Measurements from ENCODE around the gene NCKAP1.

- TF ChIP-seq POLR2A (IDR thresholded peaks at IDR 0.05) (no peak), CTCF (IDR thresholded peaks at IDR 0.05) (no peak)
Measured at GRCh38 chr2:182913064-182913463, 125.2 kb downstream of the NCKAP1 start.
